H1 (cell line): ENCODE data around the gene ARMH3. TPM values are rescaled to one million over a fixed set of nuclear protein-coding genes. Genes with fewer than 3 reads are reported as not detected.

Experiments
- BCL11A ChIP-seq, 2 experiments: IDR thresholded peaks; one replicate each; pipeline ENCODE4 v1.6.1; 2011; ENCODE audit warnings: low read depth in 2 of 2, low read length in 2 of 2, mild to moderate bottlenecking in 2 of 2
- CHD2 ChIP-seq: IDR thresholded peaks from 2 replicates; pipeline ENCODE4 v1.6.1; 2012; ENCODE audit warnings: low read length, improper control_type of control experiment
- CTCF ChIP-seq, 3 experiments: IDR thresholded peaks; 1 replicate in 2 of 3; 2 replicates in 1 of 3; pipeline versions ENCODE4 v1.5.1 to v1.6.1; 2011; ENCODE audit warnings: low read length in 3 of 3, mild to moderate bottlenecking in 3 of 3, inconsistent platforms in 2 of 3, low read depth in 1 of 3, moderate library complexity in 1 of 3; ENCODE audit not compliant: insufficient read depth in 1 of 3; ENCODE audit errors: control extremely low read depth in 1 of 3
- SP2 ChIP-seq: IDR thresholded peaks from 2 replicates; pipeline ENCODE4 v1.6.1; 2012; ENCODE audit warnings: mild to moderate bottlenecking, low read length, inconsistent platforms
- polyA plus RNA-seq, 7 experiments: library from polyadenylated mRNA; depleted of rRNA in 3 of 7; stranded (reverse) in 5 of 7; unstranded in 2 of 7; fragments of >200 nt in 5 of 7; fragments of 200-250 nt in 2 of 7; gene quantifications; 1 replicate in 5 of 7; 2 replicates in 1 of 7; 4 replicates in 1 of 7; pipeline versions ENCODE4 v1.2.1 to v1.2.3, GENCODE V29; 2011 to 2013; ENCODE audit warnings: missing spikeins in 2 of 7, mixed read lengths in 2 of 7
- total RNA-seq: library from RNA; stranded (reverse); fragmentation: NEBNext Ultra II Directional; extraction: Animal tissue kit (Norgen Biotek cat#: 25700); gene quantifications from 2 replicates; pipeline ENCODE4 v1.2.1, GENCODE V29; 2021

Gene ARMH3
- total and polyA plus RNA-seq, 2 of the 8 experiments (the other 6 are each of a cell fraction or from before 2014, with no cell fraction given) = 11.6 to 18.3 TPM

GRCh38 chr10:101816913-101817336 lies 239.0 kb downstream of the ARMH3 start (continued):
- TF ChIP-seq CTCF (IDR thresholded peaks at IDR 0.05; ENCODE audit: control extremely low read depth in 1 of 3, insufficient read depth in 1 of 3, low read depth in 1 of 3, low read length in 3 of 3) (no peak), BCL11A (IDR thresholded peaks at IDR 0.05; ENCODE audit: low read depth in 2 of 2, low read length in 2 of 2) (no peak), SP2 (no peak), CHD2 (no peak)
